MCF 10A (cell line): Measurements from ENCODE around the gene GOLGA2. TPM values are rescaled to one million over a fixed set of nuclear protein-coding genes. Genes with fewer than 3 reads are reported as not detected.

Experiments used
- BruUV-seq: library from RNA; stranded (reverse); fragments of 400-500 nt; replicated peaks from 2 replicates; lab custom pipeline; 2021; lab: Mats Ljungman, UMichigan
- CTCF ChIA-PET: fragments of 300-600 bp; sonication (Branson Sonifier 250); formaldehyde crosslinking; extraction: SDS; loops from one replicate; lab custom pipeline; 2021; ENCODE audit warnings: antibody characterized with exemption, inconsistent platforms; lab: Yijun Ruan, JAX
- POLR2A ChIA-PET: fragments of 300-600, 350-650 bp; sonication (Branson Sonifier 250); formaldehyde crosslinking; extraction: SDS; loops from one replicate; lab custom pipeline; 2020; ENCODE audit warnings: antibody characterized with exemption, inconsistent platforms; lab: Yijun Ruan, JAX
- DNase-seq: peaks from one replicate; pipeline ENCODE4 v3.0.0-alpha.2; 2018; ENCODE audit not compliant: unreplicated experiment
- H3K27ac Mint-ChIP-seq: one replicate; pipeline ENCODE4 v1.8.0; 2022; ENCODE audit warnings: mild to moderate bottlenecking, low read depth, mixed read lengths; ENCODE audit not compliant: unreplicated experiment
- H3K27me3 Mint-ChIP-seq: one replicate; pipeline ENCODE4 v1.8.0; 2022; ENCODE audit warnings: mixed read lengths; ENCODE audit not compliant: insufficient read depth, unreplicated experiment
- H3K36me3 Mint-ChIP-seq: one replicate; pipeline ENCODE4 v1.8.0; 2022; ENCODE audit warnings: mild to moderate bottlenecking, moderate library complexity, mixed read lengths; ENCODE audit not compliant: insufficient read depth, unreplicated experiment
- H3K4me1 Mint-ChIP-seq: one replicate; pipeline ENCODE4 v1.8.0; 2022; ENCODE audit warnings: mixed read lengths; ENCODE audit not compliant: insufficient read depth, unreplicated experiment
- H3K4me3 Mint-ChIP-seq: one replicate; pipeline ENCODE4 v1.8.0; 2022; ENCODE audit warnings: mild to moderate bottlenecking, moderate library complexity, mixed read lengths; ENCODE audit not compliant: unreplicated experiment
- H3K9me3 Mint-ChIP-seq: one replicate; pipeline ENCODE4 v1.8.0; 2022; ENCODE audit warnings: mixed read lengths; ENCODE audit not compliant: unreplicated experiment
- intact Hi-C: fragments of 100-400 bp; cut with micrococcal nuclease; formaldehyde crosslinking; loops from 2 replicates; pipeline ENCODE4 v1.14.1; 2022
- total RNA-seq: library from RNA; stranded (reverse); gene quantifications from 2 replicates; pipeline ENCODE4 v1.2.3, GENCODE V29; 2022
- TF ChIP-seq, protein P1 (sequence below): fragments of 200-600 bp; IDR thresholded peaks from one replicate; pipeline ENCODE4 v1.8.0; 2022; ENCODE audit warnings: antibody characterized with exemption, mild to moderate bottlenecking; ENCODE audit not compliant: unreplicated experiment

Gene GOLGA2
- total RNA-seq, 1 experiment from 2014 or later: 124 TPM

- BruUV-seq: no TSS peak
- H3K27ac Mint-ChIP-seq: no peak overlapping the region
- intact Hi-C loops: no loop called here
- no peaks in the 10 kb centered on the region for H3K4me1 Mint-ChIP-seq
- TF ChIP-seq, protein P1, sequence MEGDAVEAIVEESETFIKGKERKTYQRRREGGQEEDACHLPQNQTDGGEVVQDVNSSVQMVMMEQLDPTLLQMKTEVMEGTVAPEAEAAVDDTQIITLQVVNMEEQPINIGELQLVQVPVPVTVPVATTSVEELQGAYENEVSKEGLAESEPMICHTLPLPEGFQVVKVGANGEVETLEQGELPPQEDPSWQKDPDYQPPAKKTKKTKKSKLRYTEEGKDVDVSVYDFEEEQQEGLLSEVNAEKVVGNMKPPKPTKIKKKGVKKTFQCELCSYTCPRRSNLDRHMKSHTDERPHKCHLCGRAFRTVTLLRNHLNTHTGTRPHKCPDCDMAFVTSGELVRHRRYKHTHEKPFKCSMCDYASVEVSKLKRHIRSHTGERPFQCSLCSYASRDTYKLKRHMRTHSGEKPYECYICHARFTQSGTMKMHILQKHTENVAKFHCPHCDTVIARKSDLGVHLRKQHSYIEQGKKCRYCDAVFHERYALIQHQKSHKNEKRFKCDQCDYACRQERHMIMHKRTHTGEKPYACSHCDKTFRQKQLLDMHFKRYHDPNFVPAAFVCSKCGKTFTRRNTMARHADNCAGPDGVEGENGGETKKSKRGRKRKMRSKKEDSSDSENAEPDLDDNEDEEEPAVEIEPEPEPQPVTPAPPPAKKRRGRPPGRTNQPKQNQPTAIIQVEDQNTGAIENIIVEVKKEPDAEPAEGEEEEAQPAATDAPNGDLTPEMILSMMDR: no peak
- no peak for DNase-seq
- H3K36me3 Mint-ChIP-seq: no peaks in the 10 kb centered on the region
- CTCF ChIA-PET: no interaction called here
- H3K9me3 Mint-ChIP-seq: no peaks in the 10 kb centered on the region
- POLR2A ChIA-PET: no interaction called here
- H3K27me3 Mint-ChIP-seq: peaks cover 1% of the 10 kb centered on the region
- no peak overlapping the region for H3K4me3 Mint-ChIP-seq
Observed at GRCh38 chr9:128244091-128244836, 31.5 kb downstream of the GOLGA2 start.

DNA sequence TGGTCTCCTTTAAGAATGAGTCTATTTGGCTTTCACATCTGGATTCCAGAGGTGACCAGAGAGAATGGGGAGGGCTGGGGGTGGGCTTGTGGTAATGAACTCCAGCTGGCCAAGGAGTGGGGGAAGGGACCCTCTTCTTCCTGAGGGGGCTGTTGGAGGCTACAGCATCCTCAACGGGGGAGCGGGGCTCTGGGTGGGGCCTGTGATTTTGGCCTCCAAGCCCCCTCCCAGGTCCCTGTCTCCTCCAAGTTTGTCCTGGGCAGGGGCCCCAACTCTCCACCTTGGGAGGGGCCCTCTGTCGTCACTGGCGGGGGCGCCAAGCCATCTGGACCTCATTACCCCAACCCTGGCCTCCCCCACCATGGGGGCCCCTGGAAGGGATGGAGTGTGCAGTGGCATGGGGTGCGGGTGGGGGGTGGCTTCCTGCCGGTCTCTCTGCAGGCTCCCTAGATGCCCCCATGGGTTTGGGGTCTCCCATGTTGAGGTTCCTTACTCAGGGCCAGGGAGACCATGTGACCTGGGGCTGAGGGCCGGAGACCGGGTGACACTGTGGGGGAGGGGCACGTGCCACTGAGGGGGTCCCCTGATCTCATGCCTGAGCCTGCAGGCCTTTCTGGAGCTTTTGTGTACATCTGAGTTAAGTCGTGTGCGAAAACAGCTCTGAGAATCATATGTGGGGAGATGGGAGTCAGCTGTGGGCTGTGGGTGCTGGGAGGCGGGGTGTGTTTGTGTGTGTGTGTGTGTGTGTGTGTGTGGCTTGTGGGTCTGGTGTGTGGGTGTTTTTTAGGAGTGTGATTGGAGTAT, 32.4 kb downstream of the GOLGA2 start:
- no peak overlapping the region for H3K4me3 Mint-ChIP-seq

DNA sequence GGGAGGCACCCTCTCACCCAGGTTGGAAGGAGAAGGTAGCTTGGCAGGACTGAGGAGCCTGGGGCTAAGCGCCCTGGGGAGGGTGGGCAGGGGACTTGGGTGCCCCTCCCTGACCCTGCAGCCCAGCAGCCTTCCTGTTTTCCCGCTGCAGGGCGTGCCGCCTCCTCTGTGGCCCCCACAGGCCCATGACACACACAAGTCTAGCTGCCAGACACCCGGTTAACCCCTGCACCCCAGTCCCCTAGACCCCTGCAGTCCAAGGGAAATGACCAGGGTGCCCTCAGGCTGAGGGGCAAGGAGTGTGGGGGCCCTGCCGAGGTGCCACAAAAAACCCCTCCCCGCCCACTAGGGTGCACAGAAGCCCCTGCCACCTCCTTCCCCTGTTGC, 33.0 kb downstream of the GOLGA2 start:
- H3K4me3 Mint-ChIP-seq: no peak overlapping the region
- DNase-seq: no peak
- peaks cover 10% of the 10 kb centered on the region for H3K27me3 Mint-ChIP-seq
- TF ChIP-seq, protein P1: no peak
- BruUV-seq: no TSS peak
- H3K27ac Mint-ChIP-seq: no peak overlapping the region
- no peaks in the 10 kb centered on the region for H3K9me3 Mint-ChIP-seq
- no peaks in the 10 kb centered on the region for H3K4me1 Mint-ChIP-seq
- CTCF ChIA-PET: no interaction called here
- POLR2A ChIA-PET: no interaction called here
- intact Hi-C loops: no loop called here
- H3K36me3 Mint-ChIP-seq: no peaks in the 10 kb centered on the region

More for the DNA sequence above, 32.4 kb downstream of the GOLGA2 start:
- Mint-ChIP-seq H3K36me3 (no peaks in the 10 kb centered on the region), H3K27me3 (peaks cover 10% of the 10 kb centered on the region), H3K27ac (no peak overlapping the region), H3K9me3 (no peaks in the 10 kb centered on the region), H3K4me1 (no peaks in the 10 kb centered on the region)
- BruUV-seq: no TSS peak
- CTCF ChIA-PET: interaction anchor here (0.6 kb wide), 1 partner anchor 27 kb away, joined by 3 read pairs; no protein-coding TSS in a partner anchor
- TF ChIP-seq, protein P1: no peak
- DNase-seq: no peak
- POLR2A ChIA-PET: no interaction called here
- intact Hi-C loops: no loop called here

GRCh38 chr9:128242124-128242523, 33.7 kb downstream of the GOLGA2 start:
- CTCF ChIA-PET: no interaction called here
- TF ChIP-seq, protein P1: no peak
- intact Hi-C loops: no loop called here
- H3K27ac Mint-ChIP-seq: no peak overlapping the region
- POLR2A ChIA-PET: interaction anchor here (0.5 to 1.3 kb wide), 2 partner anchors 13 to 81 kb away, joined by 3 to 4 read pairs; no protein-coding TSS in a partner anchor
- H3K4me1 Mint-ChIP-seq: no peaks in the 10 kb centered on the region
- H3K4me3 Mint-ChIP-seq: no peak overlapping the region
- DNase-seq: no peak
- H3K36me3 Mint-ChIP-seq: no peaks in the 10 kb centered on the region
- no TSS peak for BruUV-seq
- H3K27me3 Mint-ChIP-seq: peaks cover 10% of the 10 kb centered on the region
- no peaks in the 10 kb centered on the region for H3K9me3 Mint-ChIP-seq
